GM12875 (cell line): ENCODE data around the gene CREBBP.

Experiments
- H3K4me3 ChIP-seq: one replicate; pipeline ENCODE4 v1.5.1; 2011; ENCODE audit warnings: low read depth, low read length, control low read depth
- CTCF ChIP-seq: IDR thresholded peaks from 2 replicates; pipeline ENCODE4 v1.5.1; 2011; ENCODE audit warnings: low read depth, mild to moderate bottlenecking, control low read depth, inconsistent platforms, low read length, moderate library complexity, borderline replicate concordance; ENCODE audit not compliant: insufficient read depth

The CREBBP gene

GRCh38 chr16:3865241-3865640 lies 15.3 kb downstream of the CREBBP start:
- H3K4me3 ChIP-seq, result no peak overlapping the region
- no peak for TF ChIP-seq CTCF

GRCh38 chr16:3864562-3864961 lies 16.0 kb downstream of the CREBBP start:
- TF ChIP-seq CTCF, result no peak
- H3K4me3 ChIP-seq, result no peak overlapping the region

DNA sequence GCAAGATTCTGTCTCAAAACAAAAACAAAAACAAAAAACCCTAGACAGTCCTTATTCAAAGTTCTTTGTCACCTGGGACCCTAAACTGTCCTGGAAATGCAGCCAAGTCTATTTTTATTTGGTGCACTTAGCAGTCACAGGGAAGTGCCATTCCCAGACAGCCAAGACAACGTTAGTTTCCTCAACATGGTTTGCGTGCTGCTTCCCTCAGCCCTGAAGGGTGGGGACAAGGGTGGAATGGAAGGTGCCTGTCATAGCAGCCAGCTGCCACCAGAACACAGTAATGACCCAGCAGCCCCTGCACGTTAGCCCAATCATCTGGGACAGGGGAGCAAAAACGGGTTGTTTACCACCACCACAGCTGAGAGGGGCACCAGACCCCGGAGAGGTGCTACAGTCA lies 16.9 kb downstream of the CREBBP start:
- 0 out of 2 replicates have a peak, but pooled peaks have one; percentile 4 for TF ChIP-seq CTCF
- no peak overlapping the region for H3K4me3 ChIP-seq

GRCh38 chr16:3861808-3862451 lies 18.6 kb downstream of the CREBBP start:
- TF ChIP-seq CTCF, result no peak
- no peak overlapping the region for H3K4me3 ChIP-seq

- H3K4me3 ChIP-seq, result no peak overlapping the region
- TF ChIP-seq CTCF, result no peak
These were observed 20.6 kb downstream of the CREBBP start for GRCh38 chr16:3859889-3860288.

DNA sequence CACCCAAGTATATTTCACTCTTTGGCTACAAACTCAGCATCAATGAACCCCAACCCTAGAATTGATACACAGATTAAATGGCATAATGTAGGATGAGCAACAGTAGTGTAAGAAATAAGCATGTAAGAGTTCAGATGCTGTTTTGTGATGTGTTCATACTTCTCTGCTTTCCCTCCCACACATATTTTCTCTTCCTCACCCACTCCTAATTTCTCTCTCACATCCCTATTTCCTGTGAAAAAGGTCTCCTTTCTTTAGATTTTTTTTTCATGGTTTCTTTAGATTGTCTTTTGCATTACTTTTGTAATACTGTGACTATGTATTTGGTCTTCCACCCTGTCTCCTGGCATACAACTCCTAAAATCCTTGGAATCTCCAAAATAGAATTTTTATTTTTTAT lies 21.7 kb downstream of the CREBBP start:
- TF ChIP-seq CTCF, result no peak
- H3K4me3 ChIP-seq, result no peak overlapping the region

DNA sequence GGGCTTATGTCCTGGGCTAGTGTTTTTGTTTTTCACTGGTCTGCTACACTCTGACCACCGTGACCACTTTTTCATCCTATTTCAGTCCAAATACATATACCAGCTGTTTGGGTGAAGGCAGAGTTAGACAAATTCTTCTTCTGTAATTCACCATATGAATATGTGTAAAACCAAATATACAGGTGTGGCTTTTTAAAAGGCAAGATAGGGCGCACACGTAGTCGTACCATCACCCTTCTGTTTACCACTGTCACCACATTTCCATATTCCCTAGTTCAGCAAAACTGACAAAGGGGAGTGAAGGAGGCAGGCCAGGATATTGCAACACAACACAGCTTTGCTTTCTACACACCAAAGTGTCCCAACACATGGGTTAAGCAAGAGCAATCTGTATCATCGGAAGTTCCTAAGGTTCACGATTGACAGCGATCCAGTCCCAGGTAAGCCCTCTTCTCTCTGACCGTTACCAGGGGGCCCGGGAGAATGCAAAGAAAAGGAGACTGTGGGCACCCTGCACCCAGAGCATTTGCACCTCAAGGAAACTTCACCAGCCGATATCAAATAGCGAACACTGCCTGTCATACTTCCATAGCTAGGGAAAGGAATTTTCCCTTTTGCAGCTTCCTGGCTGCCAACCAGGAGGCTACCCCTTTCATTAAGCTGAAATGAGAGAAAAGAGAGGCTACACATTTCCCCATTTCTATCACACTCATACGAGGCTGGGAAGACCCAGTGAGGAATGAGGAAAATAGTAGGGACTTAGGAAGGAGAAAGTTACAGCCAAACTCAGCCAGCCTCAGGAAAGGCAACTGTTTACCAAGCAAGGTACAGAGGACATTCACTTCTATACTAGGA lies 23.1 kb downstream of the CREBBP start:
- no peak overlapping the region for H3K4me3 ChIP-seq
- TF ChIP-seq CTCF, result no peak
